Measurements from ENCODE around the gene SGCA. TPM values are rescaled to one million over a fixed set of nuclear protein-coding genes. Genes with fewer than 3 reads are reported as not detected.

Gene SGCA
- total and polyA plus RNA-seq, 2 experiments from 2014 or later: 0.19 TPM; not detected in 1

DNA sequence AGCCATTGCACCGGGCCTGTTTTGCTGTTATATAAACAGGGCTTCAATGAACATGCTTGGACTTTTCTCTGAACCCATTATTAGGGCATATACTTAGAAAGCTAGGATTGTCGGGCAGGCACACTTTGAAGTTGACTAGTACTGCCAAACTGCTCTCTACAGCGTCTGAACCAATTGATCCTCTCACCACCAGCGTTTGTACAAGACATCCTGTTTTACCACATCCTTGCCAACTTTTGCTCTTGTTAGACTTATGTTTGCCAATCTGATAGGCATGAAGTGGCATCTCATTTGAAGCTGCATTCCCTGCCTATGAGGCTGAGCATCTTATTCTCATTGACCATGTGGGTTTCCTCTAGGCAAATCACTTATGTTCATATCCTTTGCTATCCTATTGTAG lies 7.9 kb upstream of the SGCA start:
- H3K27me3 Mint-ChIP-seq (ENCODE audit: insufficient read depth, low read depth, poor library complexity): peaks cover 7% of the 10 kb centered on the region
- H3K27ac ChIP-seq (ENCODE audit: low read depth): no peak overlapping the region
- no peaks in the 10 kb centered on the region; the same call in 2 of the 3 replicates for H3K9me3 Mint-ChIP-seq
- DNase-seq (ENCODE audit: low spot score) (no peak), ATAC-seq (no peak)
- H4K20me1 ChIP-seq (replicated peaks; ENCODE audit: insufficient read depth): no peaks in the 10 kb centered on the region
- H3K4me3 ChIP-seq: no peak overlapping the region
- H3K27ac Mint-ChIP-seq: no peak overlapping the region
- no peaks in the 10 kb centered on the region for H3K36me3 Mint-ChIP-seq (ENCODE audit: low read depth)
- TF ChIP-seq EZH2phosphoT487 (IDR thresholded peaks at IDR 0.05; ENCODE audit: unreplicated experiment): no peak
- no peak for TF ChIP-seq NANOG (IDR thresholded peaks at IDR 0.05; ENCODE audit: borderline replicate concordance)
- TF ChIP-seq, protein P1, sequence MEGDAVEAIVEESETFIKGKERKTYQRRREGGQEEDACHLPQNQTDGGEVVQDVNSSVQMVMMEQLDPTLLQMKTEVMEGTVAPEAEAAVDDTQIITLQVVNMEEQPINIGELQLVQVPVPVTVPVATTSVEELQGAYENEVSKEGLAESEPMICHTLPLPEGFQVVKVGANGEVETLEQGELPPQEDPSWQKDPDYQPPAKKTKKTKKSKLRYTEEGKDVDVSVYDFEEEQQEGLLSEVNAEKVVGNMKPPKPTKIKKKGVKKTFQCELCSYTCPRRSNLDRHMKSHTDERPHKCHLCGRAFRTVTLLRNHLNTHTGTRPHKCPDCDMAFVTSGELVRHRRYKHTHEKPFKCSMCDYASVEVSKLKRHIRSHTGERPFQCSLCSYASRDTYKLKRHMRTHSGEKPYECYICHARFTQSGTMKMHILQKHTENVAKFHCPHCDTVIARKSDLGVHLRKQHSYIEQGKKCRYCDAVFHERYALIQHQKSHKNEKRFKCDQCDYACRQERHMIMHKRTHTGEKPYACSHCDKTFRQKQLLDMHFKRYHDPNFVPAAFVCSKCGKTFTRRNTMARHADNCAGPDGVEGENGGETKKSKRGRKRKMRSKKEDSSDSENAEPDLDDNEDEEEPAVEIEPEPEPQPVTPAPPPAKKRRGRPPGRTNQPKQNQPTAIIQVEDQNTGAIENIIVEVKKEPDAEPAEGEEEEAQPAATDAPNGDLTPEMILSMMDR (conservative IDR thresholded peaks at IDR 0.05; ENCODE audit: low read depth in 2 of 2): no peak
- TF ChIP-seq, protein P2, sequence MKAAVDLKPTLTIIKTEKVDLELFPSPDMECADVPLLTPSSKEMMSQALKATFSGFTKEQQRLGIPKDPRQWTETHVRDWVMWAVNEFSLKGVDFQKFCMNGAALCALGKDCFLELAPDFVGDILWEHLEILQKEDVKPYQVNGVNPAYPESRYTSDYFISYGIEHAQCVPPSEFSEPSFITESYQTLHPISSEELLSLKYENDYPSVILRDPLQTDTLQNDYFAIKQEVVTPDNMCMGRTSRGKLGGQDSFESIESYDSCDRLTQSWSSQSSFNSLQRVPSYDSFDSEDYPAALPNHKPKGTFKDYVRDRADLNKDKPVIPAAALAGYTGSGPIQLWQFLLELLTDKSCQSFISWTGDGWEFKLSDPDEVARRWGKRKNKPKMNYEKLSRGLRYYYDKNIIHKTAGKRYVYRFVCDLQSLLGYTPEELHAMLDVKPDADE (IDR thresholded peaks at IDR 0.05): no peak
- no peak for TF ChIP-seq ZNF114 (CRISPR knock-in tag; IDR thresholded peaks at IDR 0.05)
- TF ChIP-seq POLR2AphosphoS5 (IDR thresholded peaks at IDR 0.05; ENCODE audit: low read depth): no peak
- TF ChIP-seq, protein P3, sequence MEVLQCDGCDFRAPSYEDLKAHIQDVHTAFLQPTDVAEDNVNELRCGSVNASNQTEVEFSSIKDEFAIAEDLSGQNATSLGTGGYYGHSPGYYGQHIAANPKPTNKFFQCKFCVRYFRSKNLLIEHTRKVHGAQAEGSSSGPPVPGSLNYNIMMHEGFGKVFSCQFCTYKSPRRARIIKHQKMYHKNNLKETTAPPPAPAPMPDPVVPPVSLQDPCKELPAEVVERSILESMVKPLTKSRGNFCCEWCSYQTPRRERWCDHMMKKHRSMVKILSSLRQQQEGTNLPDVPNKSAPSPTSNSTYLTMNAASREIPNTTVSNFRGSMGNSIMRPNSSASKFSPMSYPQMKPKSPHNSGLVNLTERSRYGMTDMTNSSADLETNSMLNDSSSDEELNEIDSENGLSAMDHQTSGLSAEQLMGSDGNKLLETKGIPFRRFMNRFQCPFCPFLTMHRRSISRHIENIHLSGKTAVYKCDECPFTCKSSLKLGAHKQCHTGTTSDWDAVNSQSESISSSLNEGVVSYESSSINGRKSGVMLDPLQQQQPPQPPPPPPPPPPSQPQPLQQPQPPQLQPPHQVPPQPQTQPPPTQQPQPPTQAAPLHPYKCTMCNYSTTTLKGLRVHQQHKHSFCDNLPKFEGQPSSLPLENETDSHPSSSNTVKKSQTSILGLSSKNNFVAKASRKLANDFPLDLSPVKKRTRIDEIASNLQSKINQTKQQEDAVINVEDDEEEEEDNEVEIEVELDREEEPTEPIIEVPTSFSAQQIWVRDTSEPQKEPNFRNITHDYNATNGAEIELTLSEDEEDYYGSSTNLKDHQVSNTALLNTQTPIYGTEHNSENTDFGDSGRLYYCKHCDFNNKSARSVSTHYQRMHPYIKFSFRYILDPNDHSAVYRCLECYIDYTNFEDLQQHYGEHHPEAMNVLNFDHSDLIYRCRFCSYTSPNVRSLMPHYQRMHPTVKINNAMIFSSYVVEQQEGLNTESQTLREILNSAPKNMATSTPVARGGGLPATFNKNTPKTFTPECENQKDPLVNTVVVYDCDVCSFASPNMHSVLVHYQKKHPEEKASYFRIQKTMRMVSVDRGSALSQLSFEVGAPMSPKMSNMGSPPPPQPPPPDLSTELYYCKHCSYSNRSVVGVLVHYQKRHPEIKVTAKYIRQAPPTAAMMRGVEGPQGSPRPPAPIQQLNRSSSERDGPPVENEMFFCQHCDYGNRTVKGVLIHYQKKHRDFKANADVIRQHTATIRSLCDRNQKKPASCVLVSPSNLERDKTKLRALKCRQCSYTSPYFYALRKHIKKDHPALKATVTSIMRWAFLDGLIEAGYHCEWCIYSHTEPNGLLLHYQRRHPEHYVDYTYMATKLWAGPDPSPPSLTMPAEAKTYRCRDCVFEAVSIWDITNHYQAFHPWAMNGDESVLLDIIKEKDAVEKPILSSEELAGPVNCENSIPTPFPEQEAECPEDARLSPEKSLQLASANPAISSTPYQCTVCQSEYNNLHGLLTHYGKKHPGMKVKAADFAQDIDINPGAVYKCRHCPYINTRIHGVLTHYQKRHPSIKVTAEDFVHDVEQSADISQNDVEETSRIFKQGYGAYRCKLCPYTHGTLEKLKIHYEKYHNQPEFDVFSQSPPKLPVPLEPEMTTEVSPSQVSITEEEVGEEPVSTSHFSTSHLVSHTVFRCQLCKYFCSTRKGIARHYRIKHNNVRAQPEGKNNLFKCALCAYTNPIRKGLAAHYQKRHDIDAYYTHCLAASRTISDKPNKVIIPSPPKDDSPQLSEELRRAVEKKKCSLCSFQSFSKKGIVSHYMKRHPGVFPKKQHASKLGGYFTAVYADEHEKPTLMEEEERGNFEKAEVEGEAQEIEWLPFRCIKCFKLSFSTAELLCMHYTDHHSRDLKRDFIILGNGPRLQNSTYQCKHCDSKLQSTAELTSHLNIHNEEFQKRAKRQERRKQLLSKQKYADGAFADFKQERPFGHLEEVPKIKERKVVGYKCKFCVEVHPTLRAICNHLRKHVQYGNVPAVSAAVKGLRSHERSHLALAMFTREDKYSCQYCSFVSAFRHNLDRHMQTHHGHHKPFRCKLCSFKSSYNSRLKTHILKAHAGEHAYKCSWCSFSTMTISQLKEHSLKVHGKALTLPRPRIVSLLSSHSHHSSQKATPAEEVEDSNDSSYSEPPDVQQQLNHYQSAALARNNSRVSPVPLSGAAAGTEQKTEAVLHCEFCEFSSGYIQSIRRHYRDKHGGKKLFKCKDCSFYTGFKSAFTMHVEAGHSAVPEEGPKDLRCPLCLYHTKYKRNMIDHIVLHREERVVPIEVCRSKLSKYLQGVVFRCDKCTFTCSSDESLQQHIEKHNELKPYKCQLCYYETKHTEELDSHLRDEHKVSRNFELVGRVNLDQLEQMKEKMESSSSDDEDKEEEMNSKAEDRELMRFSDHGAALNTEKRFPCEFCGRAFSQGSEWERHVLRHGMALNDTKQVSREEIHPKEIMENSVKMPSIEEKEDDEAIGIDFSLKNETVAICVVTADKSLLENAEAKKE (CRISPR knock-in tag; IDR thresholded peaks at IDR 0.05): no peak
- no peak for TF ChIP-seq ZNF331 (CRISPR knock-in tag; IDR thresholded peaks at IDR 0.05; ENCODE audit: low read depth)
- TF ChIP-seq, protein P4, sequence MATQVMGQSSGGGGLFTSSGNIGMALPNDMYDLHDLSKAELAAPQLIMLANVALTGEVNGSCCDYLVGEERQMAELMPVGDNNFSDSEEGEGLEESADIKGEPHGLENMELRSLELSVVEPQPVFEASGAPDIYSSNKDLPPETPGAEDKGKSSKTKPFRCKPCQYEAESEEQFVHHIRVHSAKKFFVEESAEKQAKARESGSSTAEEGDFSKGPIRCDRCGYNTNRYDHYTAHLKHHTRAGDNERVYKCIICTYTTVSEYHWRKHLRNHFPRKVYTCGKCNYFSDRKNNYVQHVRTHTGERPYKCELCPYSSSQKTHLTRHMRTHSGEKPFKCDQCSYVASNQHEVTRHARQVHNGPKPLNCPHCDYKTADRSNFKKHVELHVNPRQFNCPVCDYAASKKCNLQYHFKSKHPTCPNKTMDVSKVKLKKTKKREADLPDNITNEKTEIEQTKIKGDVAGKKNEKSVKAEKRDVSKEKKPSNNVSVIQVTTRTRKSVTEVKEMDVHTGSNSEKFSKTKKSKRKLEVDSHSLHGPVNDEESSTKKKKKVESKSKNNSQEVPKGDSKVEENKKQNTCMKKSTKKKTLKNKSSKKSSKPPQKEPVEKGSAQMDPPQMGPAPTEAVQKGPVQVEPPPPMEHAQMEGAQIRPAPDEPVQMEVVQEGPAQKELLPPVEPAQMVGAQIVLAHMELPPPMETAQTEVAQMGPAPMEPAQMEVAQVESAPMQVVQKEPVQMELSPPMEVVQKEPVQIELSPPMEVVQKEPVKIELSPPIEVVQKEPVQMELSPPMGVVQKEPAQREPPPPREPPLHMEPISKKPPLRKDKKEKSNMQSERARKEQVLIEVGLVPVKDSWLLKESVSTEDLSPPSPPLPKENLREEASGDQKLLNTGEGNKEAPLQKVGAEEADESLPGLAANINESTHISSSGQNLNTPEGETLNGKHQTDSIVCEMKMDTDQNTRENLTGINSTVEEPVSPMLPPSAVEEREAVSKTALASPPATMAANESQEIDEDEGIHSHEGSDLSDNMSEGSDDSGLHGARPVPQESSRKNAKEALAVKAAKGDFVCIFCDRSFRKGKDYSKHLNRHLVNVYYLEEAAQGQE (IDR thresholded peaks at IDR 0.05; ENCODE audit: unreplicated experiment): no peak
- no peak for TF ChIP-seq JUNB (IDR thresholded peaks at IDR 0.05; ENCODE audit: unreplicated experiment)
- TF ChIP-seq STAT1 (IDR thresholded peaks at IDR 0.05; ENCODE audit: unreplicated experiment): no peak
- no peak for TF ChIP-seq CREB1 (CRISPR knock-in tag; IDR thresholded peaks at IDR 0.05; ENCODE audit: low read depth)
- H3K4me2 ChIP-seq: no peak overlapping the region
- no peaks in the 10 kb centered on the region for H3K36me3 ChIP-seq (ENCODE audit: insufficient read depth)
- peaks cover 15% of the 10 kb centered on the region for H3K4me1 ChIP-seq (ENCODE audit: insufficient read depth)
- no peaks in the 10 kb centered on the region for H3K9me2 ChIP-seq (ENCODE audit: insufficient read depth)
- no peak overlapping the region for H2AFZ ChIP-seq
- peaks cover 18% of the 10 kb centered on the region; the same call in 1 of the 2 replicates for H3K27me3 ChIP-seq (ENCODE audit: insufficient read depth)
- no peaks in the 10 kb centered on the region for H3K79me2 ChIP-seq (replicated peaks; ENCODE audit: insufficient read depth)
- H3F3A ChIP-seq (replicated peaks; ENCODE audit: low read depth): no peaks in the 10 kb centered on the region; the same call in 1 of the 2 replicates
- no peak overlapping the region for H3K4me3 Mint-ChIP-seq
- peaks cover 17% of the 10 kb centered on the region; the same call in 2 of the 3 replicates for H3K4me1 Mint-ChIP-seq

Measured in GM23338 (cell line).